Skeletal muscle tissue (tissue), 4 donors: ENCODE data around the gene CREB3L4. TPM values are rescaled to one million over a fixed set of nuclear protein-coding genes. Genes with fewer than 3 reads are reported as not detected.

ENCODE experiments used
- H3K27ac ChIP-seq: one replicate; pipeline ENCODE4 v1.7.0; 2013; ENCODE audit warnings: mild to moderate bottlenecking, low read depth, low read length, inconsistent platforms
- H3K27me3 ChIP-seq, 3 donors: one replicate each; pipeline ENCODE4 v1.7.0; 2013; ENCODE audit warnings: low read length in 3 of 3; ENCODE audit not compliant: control insufficient read depth in 3 of 3, insufficient read depth in 3 of 3
- H3K36me3 ChIP-seq, 3 donors: one replicate each; pipeline ENCODE4 v1.7.0; 2013; ENCODE audit warnings: low read length in 3 of 3; ENCODE audit not compliant: control insufficient read depth in 3 of 3, insufficient read depth in 3 of 3
- H3K4me1 ChIP-seq, 3 donors: one replicate each; pipeline ENCODE4 v1.7.0; 2013; ENCODE audit warnings: low read length in 3 of 3, mild to moderate bottlenecking in 3 of 3; ENCODE audit not compliant: control insufficient read depth in 3 of 3, insufficient read depth in 3 of 3
- H3K4me3 ChIP-seq, 3 donors: one replicate each; pipeline ENCODE4 v1.7.0; 2013; ENCODE audit warnings: low read length in 3 of 3
- H3K9ac ChIP-seq, 3 donors: one replicate each; pipeline ENCODE4 v1.7.0; 2013; ENCODE audit warnings: low read length in 3 of 3, mild to moderate bottlenecking in 3 of 3, moderate library complexity in 2 of 3, low read depth in 1 of 3
- H3K9me3 ChIP-seq, 3 donors: one replicate each; pipeline ENCODE4 v1.7.0; 2013; ENCODE audit warnings: low read length in 3 of 3; ENCODE audit not compliant: control insufficient read depth in 3 of 3
- total RNA-seq: library from RNA; depleted of rRNA; stranded (reverse); fragments of >200 nt; gene quantifications from one replicate; pipeline ENCODE4 v1.2.3, GENCODE V29; 2014
- donor health status: Osteomylitis.

Gene CREB3L4
- total RNA-seq, 1 donor from 2014 or later, result 8.9 TPM

GRCh38 chr1:153958961-153959260, 8.8 kb upstream of the CREB3L4 start:
- Histone ChIP-seq H3K9me3 (no peaks in the 10 kb centered on the region), H3K4me3 (peak overlapping the region; percentile 50 to 66 (median 61)), H3K27me3 (no peaks in the 10 kb centered on the region), H3K36me3 (peaks cover 16 to 24% (median 18%) of the 10 kb centered on the region in 3 donors), H3K4me1 (peaks cover 70 to 86% (median 81%) of the 10 kb centered on the region in 3 donors), H3K9ac (peak overlapping the region in 1 of 3 donors; percentile 59), H3K27ac (peak overlapping the region; percentile 80)

- no peaks in the 10 kb centered on the region for H3K27me3 ChIP-seq
- peaks cover 16 to 23% (median 18%) of the 10 kb centered on the region in 3 donors for H3K36me3 ChIP-seq
- H3K9me3 ChIP-seq, result no peaks in the 10 kb centered on the region
- H3K4me3 ChIP-seq, result peak overlapping the region in 1 of 3 donors; percentile 13
- peak overlapping the region in 1 of 3 donors; percentile 71 for H3K9ac ChIP-seq
- H3K4me1 ChIP-seq, result peaks cover 73 to 85% (median 81%) of the 10 kb centered on the region in 3 donors
- peak overlapping the region; percentile 80 for H3K27ac ChIP-seq
Observed at GRCh38 chr1:153959454-153959853, 8.2 kb upstream of the CREB3L4 start.

- Histone ChIP-seq H3K9me3 (no peaks in the 10 kb centered on the region), H3K4me1 (peaks cover 73 to 78% (median 74%) of the 10 kb centered on the region in 3 donors), H3K4me3 (peak overlapping the region in 1 of 3 donors; percentile 13), H3K27ac (peak overlapping the region; percentile 80), H3K9ac (peak overlapping the region in 2 of 3 donors; percentile 1 to 71), H3K36me3 (peaks cover 12 to 19% (median 18%) of the 10 kb centered on the region in 3 donors), H3K27me3 (no peaks in the 10 kb centered on the region)
Observed at GRCh38 chr1:153960206-153960605, 7.5 kb upstream of the CREB3L4 start.

- Histone ChIP-seq H3K9ac (peak overlapping the region in 2 of 3 donors; percentile 85 to 89), H3K36me3 (peaks cover 12 to 19% (median 18%) of the 10 kb centered on the region in 3 donors), H3K4me1 (peaks cover 65 to 76% (median 69%) of the 10 kb centered on the region in 3 donors), H3K27ac (peak overlapping the region; percentile 94), H3K9me3 (no peaks in the 10 kb centered on the region), H3K27me3 (no peaks in the 10 kb centered on the region), H3K4me3 (peak overlapping the region in 2 of 3 donors; percentile 1 to 79)
Observed at GRCh38 chr1:153961421-153961820, 6.3 kb upstream of the CREB3L4 start.

- Histone ChIP-seq H3K27ac (peak overlapping the region; percentile 94), H3K36me3 (peaks cover 12 to 19% (median 18%) of the 10 kb centered on the region in 3 donors), H3K9ac (peak overlapping the region; percentile 85 to 92 (median 89)), H3K27me3 (no peaks in the 10 kb centered on the region), H3K4me3 (peak overlapping the region; percentile 79 to 94 (median 88)), H3K4me1 (peaks cover 62 to 74% (median 65%) of the 10 kb centered on the region in 3 donors), H3K9me3 (no peaks in the 10 kb centered on the region)
Observed at GRCh38 chr1:153962088-153963029, 5.3 kb upstream of the CREB3L4 start.

GRCh38 chr1:153963030-153963849, 4.5 kb upstream of the CREB3L4 start, which contains the start of gene SLC39A1:
TSS of gene SLC39A1 (minus strand) at chr1:153963537. CDS start at chr1:153962715, 822 bp downstream.
- Histone ChIP-seq H3K9me3 (no peaks in the 10 kb centered on the region), H3K4me1 (peaks cover 61 to 73% (median 65%) of the 10 kb centered on the region in 3 donors), H3K36me3 (peaks cover 12 to 19% (median 18%) of the 10 kb centered on the region in 3 donors)

GRCh38 chr1:153963850-153964331, 3.8 kb upstream of the CREB3L4 start:
- peak overlapping the region; percentile 94 for H3K27ac ChIP-seq
- no peaks in the 10 kb centered on the region for H3K27me3 ChIP-seq
- no peaks in the 10 kb centered on the region for H3K9me3 ChIP-seq
- peaks cover 12 to 19% (median 18%) of the 10 kb centered on the region in 3 donors for H3K36me3 ChIP-seq
- peak overlapping the region; percentile 85 to 92 (median 91) for H3K9ac ChIP-seq
- H3K4me1 ChIP-seq, result peaks cover 65 to 76% (median 69%) of the 10 kb centered on the region in 3 donors
- peak overlapping the region; percentile 79 to 94 (median 93) for H3K4me3 ChIP-seq

More at GRCh38 chr1:153963030-153963849, 4.5 kb upstream of the CREB3L4 start, which contains the start of gene SLC39A1:
- Histone ChIP-seq H3K4me3 (peak within 1 kb of the TSS; percentile 79 to 94 (median 93)), H3K27ac (peak within 1 kb of the TSS; percentile 94), H3K27me3 (no peaks in the 10 kb centered on the region), H3K9ac (peak within 1 kb of the TSS; percentile 85 to 92 (median 91))

GRCh38 chr1:153968000-153968363, 280 bp downstream of the CREB3L4 start:
- peaks cover 26 to 39% (median 31%) of the 10 kb centered on the region in 3 donors for H3K4me1 ChIP-seq
- H3K36me3 ChIP-seq, result peaks cover 0 to 7% (median 5%) of the 10 kb centered on the region in 3 donors
- H3K27ac ChIP-seq, result peak overlapping the region; percentile 90
- peak overlapping the region; percentile 80 to 94 (median 92) for H3K9ac ChIP-seq
- H3K9me3 ChIP-seq, result no peaks in the 10 kb centered on the region
- no peaks in the 10 kb centered on the region for H3K27me3 ChIP-seq
- peak overlapping the region; percentile 70 to 93 (median 83) for H3K4me3 ChIP-seq

GRCh38 chr1:153968408-153968807, 706 bp downstream of the CREB3L4 start:
- peaks cover 24 to 37% (median 30%) of the 10 kb centered on the region in 3 donors for H3K4me1 ChIP-seq
- peak overlapping the region; percentile 90 for H3K27ac ChIP-seq
- peak overlapping the region; percentile 70 to 93 (median 83) for H3K4me3 ChIP-seq
- H3K27me3 ChIP-seq, result no peaks in the 10 kb centered on the region
- peak overlapping the region; percentile 80 to 94 (median 92) for H3K9ac ChIP-seq
- H3K9me3 ChIP-seq, result no peaks in the 10 kb centered on the region
- peaks cover 0 to 10% (median 8%) of the 10 kb centered on the region in 3 donors for H3K36me3 ChIP-seq
